Body of pancreas (tissue), 4 donors: ENCODE measurements around the gene TNFAIP8. TPM values are rescaled to one million over a fixed set of nuclear protein-coding genes. Genes with fewer than 3 reads are reported as not detected.
"Not testable (repeated sequence)": the region's sequence is repeated elsewhere in the genome, so short reads cannot be mapped to it uniquely, and the experiment has no call there.

ENCODE experiments used
- ATAC-seq: fragments of 150-250 bp; one replicate; pipeline ENCODE4 v1.9.1; 2016
- DNase-seq, 4 donors: peaks; one replicate each; pipeline ENCODE4 v3.0.0-alpha.2; 2019
- H3K27ac ChIP-seq, 4 donors: fragments of 200-600 bp; sonication (generic); 1 replicate in 3 of 4; 2 replicates in 1 of 4; pipeline versions ENCODE4 v1.5.1 to v1.6.1; 2016 to 2019; ENCODE audit warnings: mild to moderate bottlenecking in 1 of 4, mixed read lengths in 1 of 4, moderate library complexity in 1 of 4
- H3K27me3 ChIP-seq, 2 donors: fragments of 200-600 bp; sonication (generic); one replicate each; pipeline ENCODE4 v1.6.0; 2016; ENCODE audit warnings: mild to moderate bottlenecking in 1 of 2
- H3K36me3 ChIP-seq, 2 donors: fragments of 200-600 bp; sonication (generic); replicated peaks in 1 of 2; 2 replicates each; pipeline ENCODE4 v1.5.1; 2016; ENCODE audit warnings: low read depth in 2 of 2; ENCODE audit not compliant: insufficient read depth in 1 of 2
- H3K4me1 ChIP-seq: fragments of 200-600 bp; sonication (generic); one replicate; pipeline ENCODE4 v1.6.0; 2016
- H3K4me3 ChIP-seq, 2 donors: fragments of 200-600 bp; sonication (generic); 1 replicate in 1 of 2; 2 replicates in 1 of 2; pipeline ENCODE4 v1.5.1; 2016 to 2019
- H3K9me3 ChIP-seq, 3 donors: fragments of 200-600 bp; sonication (generic); 1 replicate in 2 of 3; 2 replicates in 1 of 3; pipeline ENCODE4 v1.5.1; 2016
- POLR2A ChIP-seq, 3 donors: fragments of 450-650 bp; IDR thresholded peaks; one replicate each; pipeline ENCODE4 v1.6.1; 2016; ENCODE audit warnings: antibody characterized with exemption in 3 of 3, mild to moderate bottlenecking in 2 of 3
- WGBS, 2 donors: methylation state at CpG; one replicate each; pipeline ENCODE4 v1.1.5; 2017; 5-methylcytosine and 5-hydroxymethylcytosine counted together
- intact Hi-C: fragments of 100-400 bp; cut with DNase I; formaldehyde crosslinking; loops from one replicate; pipeline ENCODE4 v1.15.1; 2023
- small RNA-seq: library from RNA; depleted of rRNA; stranded (forward); fragments of <200 nt; gene quantifications from one replicate; pipeline ENCODE3, GENCODE V24; 2016
- total RNA-seq, 2 donors: library from RNA; depleted of rRNA; stranded (reverse); fragments of >200 nt; gene quantifications; one replicate each; pipeline ENCODE4 v1.1.0, GENCODE V29; 2016
- TF ChIP-seq, protein P1 (sequence below), 7 experiments: fragments of 450-650 bp in 4 of 7; fragments of 200-600 bp in 3 of 7; sonication (generic) in 3 of 7; IDR thresholded peaks; one replicate each; pipeline ENCODE4 v1.5.1; 2016 to 2019; ENCODE audit warnings: antibody characterized with exemption in 7 of 7

The TNFAIP8 gene
- total RNA-seq, 2 donors from 2014 or later, result 15.8 to 32.3 TPM

- Histone ChIP-seq H3K4me1 (peaks cover 18% of the 10 kb centered on the region), H3K36me3 (no peaks in the 10 kb centered on the region), H3K27me3 (no peaks in the 10 kb centered on the region), H3K27ac (peak overlapping the region in 3 of 4 donors; percentile 32 to 67 (median 41)), H3K4me3 (no peak overlapping the region), H3K9me3 (no peaks in the 10 kb centered on the region)
- DNase-seq (peak; percentile 53 to 76 (median 74)), ATAC-seq (peak; percentile 89)
- no peak for TF ChIP-seq POLR2A (IDR thresholded peaks at IDR 0.05)
- TF ChIP-seq, protein P1, sequence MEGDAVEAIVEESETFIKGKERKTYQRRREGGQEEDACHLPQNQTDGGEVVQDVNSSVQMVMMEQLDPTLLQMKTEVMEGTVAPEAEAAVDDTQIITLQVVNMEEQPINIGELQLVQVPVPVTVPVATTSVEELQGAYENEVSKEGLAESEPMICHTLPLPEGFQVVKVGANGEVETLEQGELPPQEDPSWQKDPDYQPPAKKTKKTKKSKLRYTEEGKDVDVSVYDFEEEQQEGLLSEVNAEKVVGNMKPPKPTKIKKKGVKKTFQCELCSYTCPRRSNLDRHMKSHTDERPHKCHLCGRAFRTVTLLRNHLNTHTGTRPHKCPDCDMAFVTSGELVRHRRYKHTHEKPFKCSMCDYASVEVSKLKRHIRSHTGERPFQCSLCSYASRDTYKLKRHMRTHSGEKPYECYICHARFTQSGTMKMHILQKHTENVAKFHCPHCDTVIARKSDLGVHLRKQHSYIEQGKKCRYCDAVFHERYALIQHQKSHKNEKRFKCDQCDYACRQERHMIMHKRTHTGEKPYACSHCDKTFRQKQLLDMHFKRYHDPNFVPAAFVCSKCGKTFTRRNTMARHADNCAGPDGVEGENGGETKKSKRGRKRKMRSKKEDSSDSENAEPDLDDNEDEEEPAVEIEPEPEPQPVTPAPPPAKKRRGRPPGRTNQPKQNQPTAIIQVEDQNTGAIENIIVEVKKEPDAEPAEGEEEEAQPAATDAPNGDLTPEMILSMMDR (IDR thresholded peaks at IDR 0.05), result peak in 1 of 7 experiments; percentile 3
- 50 to 53% methylated on average over 8 of the region's 8 CpGs for WGBS, 2 donors
- intact Hi-C loops, result no loop called here
Measured at GRCh38 chr5:119439140-119439631, 83.4 kb downstream of the TNFAIP8 start.

- H3K36me3 ChIP-seq, intact Hi-C loops, ATAC-seq, H3K9me3 ChIP-seq, DNase-seq, H3K4me3 ChIP-seq, H3K27me3 ChIP-seq: not testable (repeated sequence)
- Histone ChIP-seq H3K27ac (peak overlapping the region in 2 of 4 donors; percentile 41 to 67), H3K4me1 (peaks cover 18% of the 10 kb centered on the region)
- WGBS, 2 donors, result 72 to 87% methylated on average over 3 of the region's 3 CpGs
- peak in 1 of 3 donors; percentile 14 for TF ChIP-seq POLR2A (IDR thresholded peaks at IDR 0.05)
Measured at GRCh38 chr5:119439632-119440031, 83.8 kb downstream of the TNFAIP8 start.

DNA sequence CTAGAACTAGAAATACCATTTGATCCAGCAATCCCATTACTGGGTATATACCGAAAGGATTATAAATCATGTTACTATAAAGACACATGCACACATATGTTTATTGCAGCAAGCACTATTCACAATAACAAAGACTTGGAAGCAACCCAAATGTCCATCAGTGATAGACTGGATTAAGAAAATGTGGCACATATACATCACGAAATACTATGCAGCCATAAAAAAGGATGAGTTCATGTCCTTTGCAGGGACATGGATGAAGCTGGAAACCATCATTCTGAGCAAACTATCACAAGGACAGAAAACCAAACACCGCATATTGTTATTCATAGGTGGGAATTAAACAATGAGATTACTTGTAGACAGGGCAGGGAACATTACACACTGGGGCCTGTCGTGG lies 88.8 kb downstream of the TNFAIP8 start:
- H3K27me3 ChIP-seq, H3K9me3 ChIP-seq, H3K4me1 ChIP-seq, intact Hi-C loops, DNase-seq, H3K27ac ChIP-seq, H3K4me3 ChIP-seq, ATAC-seq, H3K36me3 ChIP-seq: not testable (repeated sequence)
- WGBS, 2 donors, result 85 to 86% methylated on average over 4 of the region's 4 CpGs

DNA sequence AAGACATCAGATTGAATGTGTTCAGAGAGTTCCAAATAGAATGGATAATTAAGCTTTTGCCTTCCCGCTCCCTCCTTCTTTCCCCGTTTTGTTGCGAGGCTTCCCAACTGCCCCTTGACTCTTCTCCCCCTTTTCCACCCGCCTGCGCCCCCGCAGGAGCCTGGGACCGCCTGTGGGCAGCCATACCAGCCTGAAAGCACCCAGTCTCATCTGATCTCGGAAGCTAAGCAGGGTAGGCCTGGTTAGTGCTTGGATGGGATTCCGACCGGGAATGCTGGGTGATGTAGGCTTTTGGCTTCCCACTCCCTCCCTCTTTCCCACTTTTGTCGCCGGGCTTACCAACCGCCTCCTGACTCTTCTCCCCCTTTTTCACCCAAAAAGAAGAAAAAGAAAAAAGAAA lies 89.7 kb downstream of the TNFAIP8 start:
- no peaks in the 10 kb centered on the region for H3K27me3 ChIP-seq
- H3K27ac ChIP-seq, result no peak overlapping the region
- DNase-seq (no peak), ATAC-seq (no peak)
- no peaks in the 10 kb centered on the region for H3K4me1 ChIP-seq
- TF ChIP-seq, protein P1 (IDR thresholded peaks at IDR 0.05), result no peak
- TF ChIP-seq POLR2A (IDR thresholded peaks at IDR 0.05), result no peak
- no peak overlapping the region for H3K4me3 ChIP-seq
- peaks cover 0 to 9% (median 0%) of the 10 kb centered on the region in 3 donors for H3K9me3 ChIP-seq
- intact Hi-C loops, result no loop called here
- 71 to 75% methylated on average over 13 of the region's 13 CpGs for WGBS, 2 donors
- no peaks in the 10 kb centered on the region for H3K36me3 ChIP-seq

Small RNA genes lying within 50 kb of the gene (small RNA-seq; reads per million reads assigned to genes)
- gene RN7SL174P, result not detected
- gene RNA5SP190, result 0.14 reads per million

Other genes starting within 250 kb of the TNFAIP8 start
- 10 to 100 TPM; 97.2 to 98.6 TPM for gene HSD17B4, start 96.5 kb downstream of the TNFAIP8 start, total RNA-seq